ENCODE measurements around the gene CCAR1.
"Not testable (repeated sequence)": the region's sequence is repeated elsewhere in the genome, so short reads cannot be mapped to it uniquely, and the experiment has no call there.

Gene CCAR1

GRCh38 chr10:68816796-68817412 is 95.9 kb downstream of the CCAR1 start:
- H3K9me2 ChIP-seq (replicated peaks; ENCODE audit: low read depth, low read length): no peaks in the 10 kb centered on the region
- H3K4me3 ChIP-seq (ENCODE audit: low read length, poor library complexity, severe bottlenecking): no peak overlapping the region
- H3K9ac ChIP-seq (ENCODE audit: low read depth, low read length, poor library complexity, severe bottlenecking): no peak overlapping the region
- H3F3A ChIP-seq (ENCODE audit: low read depth): no peaks in the 10 kb centered on the region
- no peaks in the 10 kb centered on the region for H3K79me2 ChIP-seq (ENCODE audit: insufficient read depth, low read length)
- no peak for TF ChIP-seq CTCF (conservative IDR thresholded peaks at IDR 0.05; ENCODE audit: low read length)
- TF ChIP-seq EZH2phosphoT487 (IDR thresholded peaks at IDR 0.05; ENCODE audit: borderline replicate concordance): no peak
- H2AFZ ChIP-seq (ENCODE audit: low read length): 0 out of 2 replicates have a peak overlapping the region, but pooled peaks have one; percentile 51
- no peaks in the 10 kb centered on the region for H3K27me3 ChIP-seq (ENCODE audit: insufficient read depth, low read length, poor library complexity, severe bottlenecking)
- H3K4me1 ChIP-seq (ENCODE audit: insufficient read depth, low read length, poor library complexity, severe bottlenecking): no peaks in the 10 kb centered on the region
- H3K9me3 ChIP-seq (ENCODE audit: insufficient read depth, low read depth, low read length): no peaks in the 10 kb centered on the region
- no peak overlapping the region for H3K4me2 ChIP-seq (ENCODE audit: low read depth, low read length, poor library complexity, severe bottlenecking)
- no peaks in the 10 kb centered on the region for H3K36me3 ChIP-seq (ENCODE audit: insufficient read depth, low read length)
- no peaks in the 10 kb centered on the region for H4K20me1 ChIP-seq (ENCODE audit: insufficient read depth, low read length, poor library complexity, severe bottlenecking)

- not testable (repeated sequence) for H3K27me3 ChIP-seq (ENCODE audit: insufficient read depth, low read length, poor library complexity, severe bottlenecking); H4K20me1 ChIP-seq (ENCODE audit: insufficient read depth, low read length, poor library complexity, severe bottlenecking); H3K4me1 ChIP-seq (ENCODE audit: insufficient read depth, low read length, poor library complexity, severe bottlenecking); H3K4me2 ChIP-seq (ENCODE audit: low read depth, low read length, poor library complexity, severe bottlenecking); H3K4me3 ChIP-seq (ENCODE audit: low read length, poor library complexity, severe bottlenecking); H2AFZ ChIP-seq (ENCODE audit: low read length); H3K9ac ChIP-seq (ENCODE audit: low read depth, low read length, poor library complexity, severe bottlenecking); H3K79me2 ChIP-seq (ENCODE audit: insufficient read depth, low read length); H3K9me2 ChIP-seq (replicated peaks; ENCODE audit: low read depth, low read length); H3F3A ChIP-seq (ENCODE audit: low read depth); H3K36me3 ChIP-seq (ENCODE audit: insufficient read depth, low read length); H3K9me3 ChIP-seq (ENCODE audit: insufficient read depth, low read depth, low read length)
Measured at GRCh38 chr10:68820359-68820758, 99.3 kb downstream of the CCAR1 start.

- H3F3A ChIP-seq (ENCODE audit: low read depth); H3K4me2 ChIP-seq (ENCODE audit: low read depth, low read length, poor library complexity, severe bottlenecking); H3K9ac ChIP-seq (ENCODE audit: low read depth, low read length, poor library complexity, severe bottlenecking); H3K9me3 ChIP-seq (ENCODE audit: insufficient read depth, low read depth, low read length); H3K4me1 ChIP-seq (ENCODE audit: insufficient read depth, low read length, poor library complexity, severe bottlenecking); H2AFZ ChIP-seq (ENCODE audit: low read length); H3K79me2 ChIP-seq (ENCODE audit: insufficient read depth, low read length); H3K9me2 ChIP-seq (replicated peaks; ENCODE audit: low read depth, low read length); H3K36me3 ChIP-seq (ENCODE audit: insufficient read depth, low read length); H3K4me3 ChIP-seq (ENCODE audit: low read length, poor library complexity, severe bottlenecking); H3K27me3 ChIP-seq (ENCODE audit: insufficient read depth, low read length, poor library complexity, severe bottlenecking); H4K20me1 ChIP-seq (ENCODE audit: insufficient read depth, low read length, poor library complexity, severe bottlenecking): not testable (repeated sequence)
Measured at GRCh38 chr10:68822626-68823025, 101.6 kb downstream of the CCAR1 start.

- TF ChIP-seq CTCF (conservative IDR thresholded peaks at IDR 0.05; ENCODE audit: low read length) (peak; percentile 8; the same call in 1 of the 2 replicates), EZH2phosphoT487 (IDR thresholded peaks at IDR 0.05; ENCODE audit: borderline replicate concordance) (no peak)
- peak within 1 kb of the TSS; percentile 100 for H2AFZ ChIP-seq (ENCODE audit: low read length)
- H3K9me2 ChIP-seq (replicated peaks; ENCODE audit: low read depth, low read length): no peaks in the 10 kb centered on the region
- H4K20me1 ChIP-seq (ENCODE audit: insufficient read depth, low read length, poor library complexity, severe bottlenecking): no peaks in the 10 kb centered on the region
- peak within 1 kb of the TSS; percentile 99 for H3K4me3 ChIP-seq (ENCODE audit: low read length, poor library complexity, severe bottlenecking)
- no peaks in the 10 kb centered on the region for H3K9me3 ChIP-seq (ENCODE audit: insufficient read depth, low read depth, low read length)
- no peaks in the 10 kb centered on the region for H3K79me2 ChIP-seq (ENCODE audit: insufficient read depth, low read length)
- H3K4me1 ChIP-seq (ENCODE audit: insufficient read depth, low read length, poor library complexity, severe bottlenecking): peaks cover 18% of the 10 kb centered on the region
- no peaks in the 10 kb centered on the region for H3K36me3 ChIP-seq (ENCODE audit: insufficient read depth, low read length)
- peaks cover 9% of the 10 kb centered on the region; the same call in 1 of the 2 replicates for H3F3A ChIP-seq (ENCODE audit: low read depth)
- H3K27me3 ChIP-seq (ENCODE audit: insufficient read depth, low read length, poor library complexity, severe bottlenecking): no peaks in the 10 kb centered on the region
- peak within 1 kb of the TSS; percentile 75 for H3K9ac ChIP-seq (ENCODE audit: low read depth, low read length, poor library complexity, severe bottlenecking)
- peak within 1 kb of the TSS; percentile 93 for H3K4me2 ChIP-seq (ENCODE audit: low read depth, low read length, poor library complexity, severe bottlenecking)
Measured at GRCh38 chr10:68826764-68827591, 105.9 kb downstream of the CCAR1 start, which contains the start of gene STOX1. Gene STOX1, plus strand, starts transcription at chr10:68827531. Its CDS starts 93 bp downstream, at chr10:68827624.

- H3K4me2 ChIP-seq (ENCODE audit: low read depth, low read length, poor library complexity, severe bottlenecking); H3K27me3 ChIP-seq (ENCODE audit: insufficient read depth, low read length, poor library complexity, severe bottlenecking); H3K9ac ChIP-seq (ENCODE audit: low read depth, low read length, poor library complexity, severe bottlenecking); H3K79me2 ChIP-seq (ENCODE audit: insufficient read depth, low read length); H3F3A ChIP-seq (ENCODE audit: low read depth); H2AFZ ChIP-seq (ENCODE audit: low read length); H3K36me3 ChIP-seq (ENCODE audit: insufficient read depth, low read length); H3K9me3 ChIP-seq (ENCODE audit: insufficient read depth, low read depth, low read length); H3K9me2 ChIP-seq (replicated peaks; ENCODE audit: low read depth, low read length); H4K20me1 ChIP-seq (ENCODE audit: insufficient read depth, low read length, poor library complexity, severe bottlenecking): not testable (repeated sequence)
- Histone ChIP-seq H3K4me1 (ENCODE audit: insufficient read depth, low read length, poor library complexity, severe bottlenecking) (peaks cover 18% of the 10 kb centered on the region), H3K4me3 (ENCODE audit: low read length, poor library complexity, severe bottlenecking) (peak overlapping the region; percentile 99)
Measured at GRCh38 chr10:68827592-68827959, 106.5 kb downstream of the CCAR1 start.

All from Loucy (cell line).